ENCODE data around the gene RBL2.

GRCh38 chr16:53434377-53435065 lies at the start of gene RBL2:
- TF ChIP-seq EZH2 (IDR thresholded peaks at IDR 0.05) (no peak), CBX3 (IDR thresholded peaks at IDR 0.05; ENCODE audit: low read depth) (no peak; the same call in 1 of the 2 replicates), POLR2AphosphoS5 (IDR thresholded peaks at IDR 0.05; ENCODE audit: low read depth, low read length) (peak; percentile 61), CTCF (IDR thresholded peaks at IDR 0.05 in 2 of 3, conservative IDR thresholded peaks at IDR 0.05 in 1 of 3; ENCODE audit: borderline replicate concordance in 1 of 3, insufficient read depth in 1 of 3, low read depth in 2 of 3, low read length in 2 of 3) (no peak), REST (IDR thresholded peaks at IDR 0.05; ENCODE audit: low read depth) (no peak), JUND (IDR thresholded peaks at IDR 0.05) (no peak), POLR2A (IDR thresholded peaks at IDR 0.05; ENCODE audit: borderline replicate concordance, extremely low read depth, insufficient read depth, insufficient read length) (no peak), YY1 (IDR thresholded peaks at IDR 0.05; ENCODE audit: extremely low read depth, insufficient replicate concordance, low read depth, low read length) (peak; percentile 79), SIN3A (IDR thresholded peaks at IDR 0.05; ENCODE audit: low read depth) (peak; percentile 77), EZH2phosphoT487 (IDR thresholded peaks at IDR 0.05; ENCODE audit: borderline replicate concordance) (no peak), SP1 (IDR thresholded peaks at IDR 0.05; ENCODE audit: low read depth) (peak; percentile 75)
